CD4-positive, alpha-beta T cell (primary cell): ENCODE data around the gene C4orf50. TPM values are rescaled to one million over a fixed set of nuclear protein-coding genes. Genes with fewer than 3 reads are reported as not detected.

Experiments used
- ATAC-seq: fragments of 200-7000 bp; cut with Tn5 transposase; one replicate; pipeline ENCODE4 v1.10.0; 2022; ENCODE audit warnings: mild to moderate bottlenecking; ENCODE audit not compliant: poor library complexity
- CTCF ChIA-PET: fragments of 350-600 bp; sonication (Branson Sonifier 250); formaldehyde crosslinking; loops from one replicate; lab custom pipeline; 2021; ENCODE audit warnings: antibody characterized with exemption, inconsistent platforms; lab: Charles Lee
- POLR2A ChIA-PET: fragments of 350-600 bp; sonication (Branson Sonifier 250); formaldehyde crosslinking; loops from one replicate; lab custom pipeline; 2021; ENCODE audit warnings: antibody characterized with exemption, inconsistent platforms; lab: Charles Lee
- DNase-seq, 14 experiments: peaks; one replicate each; pipeline ENCODE4 v3.0.0-alpha.2; 2013 to 2020; ENCODE audit warnings: mixed read lengths in 2 of 14
- H3K27ac ChIP-seq, 2 donors: one replicate each; pipeline versions ENCODE4 v1.5.1 to v1.7.0; 2013; ENCODE audit warnings: low read length in 2 of 2, low read depth in 1 of 2, mild to moderate bottlenecking in 1 of 2
- H3K27me3 ChIP-seq, 2 experiments: 1 replicate in 1 of 2; 2 replicates in 1 of 2; pipeline versions ENCODE4 v1.6.1 to v1.7.0; 2013; ENCODE audit warnings: low read length in 2 of 2, control low read depth in 1 of 2, mild to moderate bottlenecking in 1 of 2, moderate library complexity in 1 of 2; ENCODE audit not compliant: insufficient read depth in 2 of 2, control insufficient read depth in 1 of 2
- H3K36me3 ChIP-seq: one replicate; pipeline ENCODE4 v1.6.1; 2013; ENCODE audit warnings: low read length, control low read depth; ENCODE audit not compliant: insufficient read depth
- H3K4me1 ChIP-seq: one replicate; pipeline ENCODE4 v1.6.1; 2013; ENCODE audit warnings: low read length, control low read depth; ENCODE audit not compliant: insufficient read depth
- H3K4me3 ChIP-seq: one replicate; pipeline ENCODE4 v1.5.1; 2013; ENCODE audit warnings: mild to moderate bottlenecking, low read length, moderate library complexity
- H3K9me3 ChIP-seq, 2 experiments: 1 replicate in 1 of 2; 2 replicates in 1 of 2; pipeline versions ENCODE4 v1.6.1 to v1.7.0; 2013; ENCODE audit warnings: low read length in 2 of 2, mild to moderate bottlenecking in 2 of 2, control low read depth in 1 of 2, moderate library complexity in 1 of 2; ENCODE audit not compliant: control insufficient read depth in 1 of 2, insufficient read depth in 1 of 2
- H3K27ac Mint-ChIP-seq: one replicate; pipeline ENCODE4 v1.8.0; 2020; ENCODE audit warnings: mixed read lengths
- H3K27me3 Mint-ChIP-seq: one replicate; pipeline ENCODE4 v1.8.0; 2021; ENCODE audit warnings: mixed read lengths
- H3K36me3 Mint-ChIP-seq: one replicate; pipeline ENCODE4 v1.8.0; 2021; ENCODE audit warnings: low read depth, mixed read lengths
- H3K4me1 Mint-ChIP-seq: one replicate; pipeline ENCODE4 v1.8.0; 2021; ENCODE audit warnings: low read depth, mixed read lengths
- H3K4me3 Mint-ChIP-seq: one replicate; pipeline ENCODE4 v1.8.0; 2020; ENCODE audit warnings: mild to moderate bottlenecking, mixed read lengths
- H3K9me3 Mint-ChIP-seq: one replicate; pipeline ENCODE4 v1.8.0; 2020; ENCODE audit warnings: mixed read lengths
- intact Hi-C, 2 experiments: fragments of 100-400 bp; cut with DNase I in 1 of 2; cut with micrococcal nuclease in 1 of 2; formaldehyde crosslinking; loops; one replicate each; pipeline versions ENCODE4 v1.15.1 to v1.9.0; 2023 to 2025; cut with DNase I, micrococcal nuclease
- total RNA-seq, 174 experiments: library from RNA in 2 of 174; stranded (reverse) in 2 of 174; gene quantifications; one replicate each; pipeline ENCODE4 v1.2.3 and lab custom pipeline; 2021 to 2026
- TF ChIP-seq, protein P1 (sequence below): fragments of 200-600 bp; IDR thresholded peaks from one replicate; pipeline ENCODE4 v1.8.0; 2022; ENCODE audit warnings: antibody characterized with exemption, mild to moderate bottlenecking

Gene C4orf50
- total RNA-seq, 2 experiments from 2014 or later, result 0.16 to 0.20 TPM

- Histone ChIP-seq H3K36me3 (no peaks in the 10 kb centered on the region), H3K4me3 (no peak overlapping the region), H3K27me3 (no peaks in the 10 kb centered on the region), H3K27ac (no peak overlapping the region), H3K4me1 (no peaks in the 10 kb centered on the region), H3K9me3 (peaks cover 0 to 10% of the 10 kb centered on the region in 2 experiments)
- ChIA-PET CTCF (no interaction called here), POLR2A (no interaction called here)
- H3K36me3 Mint-ChIP-seq, result no peaks in the 10 kb centered on the region
- no peak overlapping the region for H3K4me3 Mint-ChIP-seq
- DNase-seq, result no peak
- TF ChIP-seq, protein P1, sequence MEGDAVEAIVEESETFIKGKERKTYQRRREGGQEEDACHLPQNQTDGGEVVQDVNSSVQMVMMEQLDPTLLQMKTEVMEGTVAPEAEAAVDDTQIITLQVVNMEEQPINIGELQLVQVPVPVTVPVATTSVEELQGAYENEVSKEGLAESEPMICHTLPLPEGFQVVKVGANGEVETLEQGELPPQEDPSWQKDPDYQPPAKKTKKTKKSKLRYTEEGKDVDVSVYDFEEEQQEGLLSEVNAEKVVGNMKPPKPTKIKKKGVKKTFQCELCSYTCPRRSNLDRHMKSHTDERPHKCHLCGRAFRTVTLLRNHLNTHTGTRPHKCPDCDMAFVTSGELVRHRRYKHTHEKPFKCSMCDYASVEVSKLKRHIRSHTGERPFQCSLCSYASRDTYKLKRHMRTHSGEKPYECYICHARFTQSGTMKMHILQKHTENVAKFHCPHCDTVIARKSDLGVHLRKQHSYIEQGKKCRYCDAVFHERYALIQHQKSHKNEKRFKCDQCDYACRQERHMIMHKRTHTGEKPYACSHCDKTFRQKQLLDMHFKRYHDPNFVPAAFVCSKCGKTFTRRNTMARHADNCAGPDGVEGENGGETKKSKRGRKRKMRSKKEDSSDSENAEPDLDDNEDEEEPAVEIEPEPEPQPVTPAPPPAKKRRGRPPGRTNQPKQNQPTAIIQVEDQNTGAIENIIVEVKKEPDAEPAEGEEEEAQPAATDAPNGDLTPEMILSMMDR, result no peak
- intact Hi-C loops, result no loop called here
- no peak overlapping the region for H3K27ac Mint-ChIP-seq
- H3K4me1 Mint-ChIP-seq, result no peaks in the 10 kb centered on the region
- no peaks in the 10 kb centered on the region for H3K9me3 Mint-ChIP-seq
- ATAC-seq, result no peak
- H3K27me3 Mint-ChIP-seq, result peaks cover 12% of the 10 kb centered on the region
Measured at GRCh38 chr4:6022607-6023288, 4.5 kb upstream of the C4orf50 start.

- Histone ChIP-seq H3K9me3 (peaks cover 0 to 8% of the 10 kb centered on the region in 2 experiments), H3K27ac (no peak overlapping the region), H3K36me3 (no peaks in the 10 kb centered on the region), H3K27me3 (no peaks in the 10 kb centered on the region), H3K4me1 (no peaks in the 10 kb centered on the region), H3K4me3 (no peak overlapping the region)
- Mint-ChIP-seq H3K4me3 (no peak overlapping the region), H3K9me3 (no peaks in the 10 kb centered on the region), H3K4me1 (no peaks in the 10 kb centered on the region), H3K27me3 (peaks cover 12% of the 10 kb centered on the region), H3K36me3 (no peaks in the 10 kb centered on the region), H3K27ac (no peak overlapping the region)
- ChIA-PET CTCF (no interaction called here), POLR2A (no interaction called here)
- intact Hi-C loops, result no loop called here
- TF ChIP-seq, protein P1, result no peak
- ATAC-seq, result no peak
- DNase-seq, result no peak
Measured at GRCh38 chr4:6021831-6022606, 3.8 kb upstream of the C4orf50 start.

- no peaks in the 10 kb centered on the region for H3K27me3 ChIP-seq
- no peak overlapping the region for H3K27ac ChIP-seq
- no peaks in the 10 kb centered on the region for H3K4me1 ChIP-seq
- TF ChIP-seq, protein P1, result no peak
- POLR2A ChIA-PET, result no interaction called here
- Mint-ChIP-seq H3K4me1 (no peaks in the 10 kb centered on the region), H3K4me3 (no peak overlapping the region), H3K27ac (no peak overlapping the region), H3K9me3 (no peaks in the 10 kb centered on the region), H3K27me3 (peaks cover 12% of the 10 kb centered on the region), H3K36me3 (no peaks in the 10 kb centered on the region)
- H3K4me3 ChIP-seq, result no peak overlapping the region
- H3K36me3 ChIP-seq, result no peaks in the 10 kb centered on the region
- CTCF ChIA-PET, result no interaction called here
- peaks cover 0 to 8% of the 10 kb centered on the region in 2 experiments for H3K9me3 ChIP-seq
- no peak for DNase-seq
- intact Hi-C loops, result no loop called here
- ATAC-seq, result no peak
Measured at GRCh38 chr4:6020613-6021012, 2.4 kb upstream of the C4orf50 start.
